ENCODE results near the gene ARGLU1.

The ARGLU1 gene

GRCh38 chr13:106525865-106526264 lies 42.1 kb downstream of the ARGLU1 start:
- DNase-seq (ENCODE audit: low spot score), result no peak

GRCh38 chr13:106524108-106524507 lies 43.8 kb downstream of the ARGLU1 start:
- DNase-seq (ENCODE audit: low spot score), result no peak

GRCh38 chr13:106523576-106523975 lies 44.4 kb downstream of the ARGLU1 start:
- peak; percentile 35 for DNase-seq (ENCODE audit: low spot score)

GRCh38 chr13:106522898-106523525 lies 44.9 kb downstream of the ARGLU1 start:
- DNase-seq (ENCODE audit: low spot score), result no peak

- DNase-seq (ENCODE audit: low spot score), result no peak
These were observed 45.7 kb downstream of the ARGLU1 start for GRCh38 chr13:106522112-106522705.

- no peak for DNase-seq (ENCODE audit: low spot score)
These were observed 46.7 kb downstream of the ARGLU1 start for GRCh38 chr13:106521095-106521799.

- DNase-seq (ENCODE audit: low spot score), result no peak
These were observed 47.5 kb downstream of the ARGLU1 start for GRCh38 chr13:106520251-106521054.

- DNase-seq (ENCODE audit: low spot score), result no peak
These were observed 49.4 kb downstream of the ARGLU1 start for GRCh38 chr13:106518512-106518911.

- no peak for DNase-seq (ENCODE audit: low spot score)
These were observed 50.7 kb downstream of the ARGLU1 start for GRCh38 chr13:106517109-106517847.

- DNase-seq (ENCODE audit: low spot score), result no peak
These were observed 52.2 kb downstream of the ARGLU1 start for GRCh38 chr13:106515635-106516254.

- no peak for DNase-seq (ENCODE audit: low spot score)
These were observed 52.9 kb downstream of the ARGLU1 start for GRCh38 chr13:106514928-106515634.

- peak; percentile 7 for DNase-seq (ENCODE audit: low spot score)
These were observed 54.6 kb downstream of the ARGLU1 start for GRCh38 chr13:106513025-106513983.

GRCh38 chr13:106507560-106508274 lies 60.2 kb downstream of the ARGLU1 start:
- peak; percentile 84 for DNase-seq (ENCODE audit: low spot score)

GRCh38 chr13:106506286-106506685 lies 61.7 kb downstream of the ARGLU1 start:
- no peak for DNase-seq (ENCODE audit: low spot score)

GRCh38 chr13:106505732-106506131 lies 62.2 kb downstream of the ARGLU1 start:
- DNase-seq (ENCODE audit: low spot score), result no peak

- no peak for DNase-seq (ENCODE audit: low spot score)
These were observed 62.6 kb downstream of the ARGLU1 start for GRCh38 chr13:106505295-106505694.

GRCh38 chr13:106503730-106504453 lies 64.0 kb downstream of the ARGLU1 start:
- DNase-seq (ENCODE audit: low spot score), result no peak

- no peak for DNase-seq (ENCODE audit: low spot score)
These were observed 64.7 kb downstream of the ARGLU1 start for GRCh38 chr13:106503272-106503671.

Data from AG08395 (cell line).